ENCODE results near the gene SHISA9.

- TF ChIP-seq CTCF (IDR thresholded peaks at IDR 0.05): no peak
- no peak for TF ChIP-seq GABPA (IDR thresholded peaks at IDR 0.05; ENCODE audit: low read depth)
- TF ChIP-seq RXRA (IDR thresholded peaks at IDR 0.05; ENCODE audit: borderline replicate concordance, low read depth): no peak
- no peak for TF ChIP-seq YY1 (IDR thresholded peaks at IDR 0.05; ENCODE audit: low read depth)
- TF ChIP-seq REST (IDR thresholded peaks at IDR 0.05; ENCODE audit: low read depth, low read length): no peak
- TF ChIP-seq GATA2 (CRISPR knock-in tag; IDR thresholded peaks at IDR 0.05): no peak
- TF ChIP-seq RAD21 (IDR thresholded peaks at IDR 0.05; ENCODE audit: low read length): no peak
- no peak for TF ChIP-seq EZH2phosphoT487 (IDR thresholded peaks at IDR 0.05; ENCODE audit: borderline replicate concordance, low read depth)
Observed at GRCh38 chr16:13139661-13140241, 238.4 kb downstream of the SHISA9 start.

All from SK-N-SH (cell line).